ENCODE measurements around the gene SURF2.
"Not testable (repeated sequence)": the region's sequence is repeated elsewhere in the genome, so short reads cannot be mapped to it uniquely, and the experiment has no call there.

Gene SURF2

GRCh38 chr9:133359399-133360175 is 3.2 kb downstream of the SURF2 start:
- peak; percentile 33 for DNase-seq

DNA sequence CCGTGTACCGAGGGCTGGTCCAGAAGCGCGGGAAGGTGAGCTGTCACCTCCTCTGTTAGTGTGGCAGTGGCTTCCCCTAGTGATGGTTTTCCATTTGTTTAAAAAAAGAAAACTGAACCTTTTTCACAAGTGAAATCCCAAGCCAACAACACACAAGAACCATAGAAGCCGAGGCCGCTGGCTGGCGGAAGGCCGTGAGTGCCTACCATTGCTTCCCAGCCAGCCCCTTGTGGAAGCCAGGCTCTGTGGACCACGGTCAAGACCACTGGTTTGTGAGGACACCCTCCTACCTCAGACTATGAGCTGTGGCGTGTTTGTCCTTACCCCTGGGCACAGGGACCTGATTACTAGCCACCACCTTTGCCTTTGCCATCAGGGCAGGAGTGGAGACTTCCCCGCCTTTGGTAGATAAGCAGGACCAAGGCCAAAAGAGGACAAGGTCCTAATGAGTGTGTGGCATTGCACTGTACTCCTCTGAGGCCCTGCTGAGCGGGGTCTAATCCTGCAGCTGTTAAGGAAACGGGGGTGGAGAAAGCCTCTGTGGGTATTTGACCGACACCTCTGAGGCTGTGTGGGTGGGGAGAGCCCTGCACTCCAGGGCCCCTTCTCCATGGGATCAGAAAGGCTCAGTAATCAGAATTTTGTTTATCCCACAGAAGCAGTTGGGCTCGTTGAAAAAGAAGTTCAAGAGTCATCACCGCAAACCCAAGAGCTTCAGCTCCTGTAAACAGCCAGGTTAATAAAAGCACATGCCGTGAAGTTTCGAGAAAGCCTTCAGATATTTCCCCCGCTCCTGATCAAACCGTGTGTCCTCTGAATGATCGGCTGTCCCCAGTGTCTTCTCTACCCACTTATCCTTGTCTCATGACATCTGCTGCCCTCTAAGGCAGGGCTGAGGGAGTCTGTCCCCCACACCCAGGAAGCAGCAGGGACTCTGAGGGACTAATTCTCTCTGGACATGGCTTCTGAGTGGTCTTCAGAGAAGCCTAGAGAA is 4.3 kb downstream of the SURF2 start:
- DNase-seq, result no peak

DNA sequence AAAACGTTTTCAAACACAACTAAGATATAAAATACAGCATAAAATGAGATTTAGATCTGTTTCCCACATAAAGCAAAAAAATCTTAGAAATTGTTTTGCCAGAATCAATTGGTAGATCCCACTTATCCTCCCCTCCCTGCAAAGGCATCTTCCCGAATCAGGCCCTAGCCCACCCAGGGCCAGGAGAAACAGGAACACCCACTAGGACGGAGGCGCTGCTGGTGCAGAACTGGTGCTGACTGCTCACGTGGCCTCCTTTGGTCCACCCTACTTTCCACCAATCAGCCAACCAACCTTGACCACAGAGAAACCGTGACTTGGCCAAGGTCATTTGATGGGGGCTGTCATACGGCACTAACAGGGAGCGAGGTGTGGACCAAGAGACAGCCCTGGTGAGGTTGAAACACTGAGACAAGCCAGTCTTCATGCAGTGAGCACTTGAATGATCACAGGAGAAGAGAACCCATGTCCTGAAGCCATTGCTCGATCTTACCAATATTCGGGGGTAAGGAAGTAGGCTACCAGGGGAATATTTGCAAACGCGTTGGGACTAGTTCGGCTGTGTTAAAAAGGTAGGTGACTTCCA is 5.2 kb downstream of the SURF2 start:
- no peak for DNase-seq

DNA sequence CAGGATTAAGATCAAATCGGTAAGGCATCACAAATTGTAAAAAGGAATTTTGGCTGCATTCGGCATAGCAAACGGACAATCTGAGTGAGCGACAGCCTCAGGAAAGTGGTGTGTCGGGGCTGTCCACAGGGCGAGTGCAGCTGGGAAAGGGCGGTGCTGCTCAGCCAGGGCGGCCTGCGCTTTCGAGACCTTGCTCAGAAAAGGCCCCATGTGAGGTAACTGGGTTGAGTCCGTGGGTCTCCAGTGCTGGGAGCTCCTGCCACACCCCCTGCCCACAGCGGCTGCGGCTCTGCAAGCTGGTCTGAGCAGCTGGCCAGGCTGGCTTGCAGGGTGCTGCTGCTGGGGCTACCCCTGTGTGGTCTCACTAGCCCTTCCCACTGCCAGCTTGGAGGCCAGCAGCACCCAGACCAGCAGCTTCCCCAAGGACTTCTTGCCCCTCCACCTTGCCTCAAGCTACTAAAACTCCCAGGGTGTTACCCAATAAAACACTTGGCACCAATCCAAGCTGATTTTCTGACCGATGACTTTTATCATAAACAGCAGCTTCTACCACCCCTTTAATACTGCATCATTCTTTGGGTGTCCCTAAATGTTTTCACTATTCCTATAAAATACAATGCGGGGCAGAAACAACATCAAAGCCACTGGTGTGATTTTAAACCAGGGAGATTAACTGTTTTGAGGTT is 6.2 kb downstream of the SURF2 start:
- DNase-seq, result no peak

GRCh38 chr9:133366435-133366834 is 10.1 kb downstream of the SURF2 start:
- no peak for DNase-seq

DNA sequence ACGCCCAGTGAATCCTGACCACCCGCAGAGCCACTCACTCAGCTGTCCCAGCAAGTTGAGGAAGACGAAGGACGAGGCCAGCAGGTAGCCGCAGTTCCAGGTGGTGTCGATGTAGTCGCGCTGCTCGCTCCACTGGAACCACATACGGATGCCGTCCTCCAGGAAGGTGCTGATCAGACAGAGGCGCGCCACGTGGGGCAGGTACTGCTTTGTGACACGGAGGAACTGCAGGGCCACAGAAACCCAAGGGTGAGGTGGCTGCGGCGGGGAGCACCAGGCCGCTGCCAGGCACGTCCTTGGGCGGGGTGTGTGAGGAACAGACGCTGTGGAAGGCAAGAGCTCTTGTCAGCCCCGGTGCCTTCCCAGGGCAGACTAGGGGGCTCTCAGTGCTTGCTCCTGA is 10.9 kb downstream of the SURF2 start:
- no peak for DNase-seq

- no peak for DNase-seq
Observed at GRCh38 chr9:133367778-133368177, 11.4 kb downstream of the SURF2 start.

GRCh38 chr9:133368249-133368881 is 12.0 kb downstream of the SURF2 start:
- DNase-seq, result no peak

- DNase-seq, result no peak
Observed at GRCh38 chr9:133369422-133369821, 13.1 kb downstream of the SURF2 start.

- no peak for DNase-seq
Observed at GRCh38 chr9:133369933-133370332, 13.6 kb downstream of the SURF2 start.

DNA sequence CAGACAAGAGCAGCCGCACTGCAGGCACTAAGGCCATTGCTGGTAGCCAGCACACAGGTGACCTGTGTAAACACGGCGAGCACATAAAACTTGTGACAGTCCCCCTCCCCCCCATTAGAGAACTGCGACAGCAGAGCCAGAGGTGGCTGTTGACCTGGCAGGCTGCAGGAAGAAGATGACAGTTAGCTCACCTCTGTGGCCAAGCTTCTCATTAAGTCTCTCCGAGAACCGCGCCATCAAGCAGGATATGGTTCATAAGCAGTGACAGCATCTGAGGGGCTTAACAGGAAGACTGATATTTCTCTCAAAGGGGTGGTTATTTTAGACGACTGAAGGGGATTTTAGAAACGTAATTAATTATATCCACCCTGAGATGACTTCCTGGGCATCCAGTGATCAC is 14.3 kb downstream of the SURF2 start:
- DNase-seq, result no peak

GRCh38 chr9:133371261-133371711 is 14.9 kb downstream of the SURF2 start:
- DNase-seq, result no peak

DNA sequence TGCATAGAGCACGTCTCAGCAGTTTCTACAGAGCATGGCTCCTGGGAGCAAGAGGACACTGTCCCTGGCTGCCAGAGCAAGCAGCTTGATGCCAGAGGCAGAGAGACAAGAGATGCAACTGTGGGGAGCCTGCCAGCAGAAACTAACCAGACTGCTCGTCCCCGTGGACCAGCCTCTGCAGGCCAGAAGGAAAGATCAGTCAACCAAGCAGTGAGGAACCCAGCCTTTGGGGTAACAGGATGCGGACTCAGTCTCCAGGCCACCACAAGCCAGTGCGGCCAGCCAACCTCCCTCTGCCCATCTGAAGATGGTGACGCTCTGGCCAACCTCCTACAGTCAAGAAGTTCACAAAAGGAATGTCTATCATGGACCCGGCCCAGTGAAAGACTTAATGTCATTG is 15.8 kb downstream of the SURF2 start:
- DNase-seq, result no peak

DNA sequence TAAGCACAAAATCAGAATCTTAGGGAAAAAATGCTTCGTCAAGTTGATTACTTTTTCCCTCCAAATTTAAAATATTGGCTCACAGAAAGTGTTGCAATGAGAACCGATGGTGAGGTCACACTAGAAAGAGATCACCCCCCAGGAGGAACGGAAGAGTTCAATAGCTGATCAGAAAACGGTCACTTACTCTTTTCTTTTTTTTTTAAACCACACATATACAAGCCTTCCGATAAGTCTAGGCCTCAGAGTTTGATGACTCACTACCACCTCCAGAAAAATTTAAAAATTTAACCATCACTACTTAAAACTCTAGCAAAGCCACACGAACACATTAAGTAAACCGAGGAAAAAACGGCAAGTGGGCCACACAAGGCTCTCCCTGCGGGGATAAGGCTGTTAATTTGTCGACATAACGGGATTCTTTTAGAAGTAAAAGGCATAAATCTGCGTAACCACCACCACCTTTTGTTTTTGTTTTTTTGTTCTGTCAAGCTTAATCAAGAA is 18.3 kb downstream of the SURF2 start:
- no peak for DNase-seq

DNA sequence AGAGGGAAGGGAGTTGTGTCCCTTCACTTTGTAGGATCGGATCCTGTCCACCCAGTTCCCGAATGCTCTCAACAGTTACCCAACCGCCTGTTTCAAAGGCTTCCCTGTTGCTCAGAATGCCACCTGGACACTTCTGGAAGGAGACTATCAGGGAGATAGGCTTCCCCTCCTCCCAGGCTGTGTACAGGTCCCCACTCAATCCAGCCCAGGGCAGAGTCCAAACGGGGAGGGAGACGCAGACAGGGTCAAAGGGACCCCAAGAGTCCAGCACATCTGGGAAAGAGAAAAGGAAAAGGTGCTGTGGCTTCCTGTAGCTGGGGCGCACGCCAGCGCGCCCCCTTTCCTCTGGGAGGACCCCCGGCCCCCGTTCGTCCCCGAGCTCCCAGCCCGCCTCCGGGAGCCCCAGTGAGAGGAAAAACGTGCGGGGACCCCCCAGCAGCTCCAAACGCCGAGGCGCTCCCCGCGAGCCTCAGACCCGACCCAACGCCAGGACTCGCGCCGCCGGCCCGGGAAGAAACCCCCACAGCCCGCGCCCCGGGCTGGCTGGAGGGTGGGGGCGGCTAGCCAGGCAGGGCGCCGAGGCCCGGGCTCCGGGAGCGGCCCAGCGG is 18.9 kb downstream of the SURF2 start:
- peak; percentile 33 for DNase-seq

DNA sequence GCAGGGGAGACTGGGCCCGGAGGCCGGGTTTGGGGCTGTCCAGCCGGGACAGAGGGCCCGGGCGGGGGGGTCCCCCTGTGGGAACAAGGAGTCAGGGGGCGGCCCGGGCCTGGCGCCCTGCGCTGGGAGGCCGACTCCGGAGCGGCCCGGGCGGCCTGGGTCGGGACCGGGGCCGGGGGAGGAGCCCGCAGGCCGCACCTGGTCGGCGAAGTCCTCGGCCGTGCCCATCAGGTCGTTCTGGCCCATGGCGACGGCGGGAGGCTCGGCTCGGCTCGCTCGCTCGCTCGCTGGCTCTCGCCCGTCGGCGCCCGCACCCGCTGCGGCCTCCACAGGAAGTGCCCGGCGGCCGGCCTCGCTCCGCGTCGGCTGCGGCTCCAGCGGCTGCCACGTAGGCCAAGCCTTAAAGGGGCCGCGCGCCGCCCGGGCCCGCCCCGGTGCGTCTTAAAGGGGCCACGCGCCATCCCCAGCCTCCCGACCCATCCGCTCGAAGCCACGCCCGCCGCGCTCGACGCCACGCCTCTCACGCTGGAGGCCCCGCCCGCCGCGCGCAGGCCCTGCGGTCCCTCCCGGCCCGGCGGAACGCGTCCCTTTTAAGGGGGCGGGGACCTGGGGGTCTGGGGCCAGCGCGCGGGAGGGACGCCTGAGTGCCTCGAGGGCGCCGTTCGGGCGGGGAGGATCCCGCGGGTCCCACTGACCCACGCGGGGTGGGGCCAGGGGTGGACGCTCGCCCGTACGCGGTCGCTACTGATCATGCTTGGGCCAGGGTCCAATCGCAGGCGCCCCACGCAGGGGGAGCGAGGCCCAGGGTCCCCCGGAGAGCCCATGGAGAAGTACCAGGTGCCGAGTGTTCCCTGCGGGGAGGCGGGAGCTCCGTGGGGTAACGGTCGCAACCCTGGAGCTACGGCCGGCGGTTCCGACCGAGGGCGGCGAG is 19.6 kb downstream of the SURF2 start, which contains the start of the genes STKLD1 and SURF4:
Gene STKLD1, plus strand, starts transcription at position 643 of the 931 bp plus-strand sequence. Its CDS starts 108 bp downstream, at position 751.
Gene SURF4, minus strand, starts transcription at position 337 of the 931 bp plus-strand sequence. Its CDS starts 91 bp downstream, at position 246.
- DNase-seq, result peak; percentile 97

GRCh38 chr9:133377280-133377679 is 20.9 kb downstream of the SURF2 start:
- not testable (repeated sequence) for DNase-seq

DNA sequence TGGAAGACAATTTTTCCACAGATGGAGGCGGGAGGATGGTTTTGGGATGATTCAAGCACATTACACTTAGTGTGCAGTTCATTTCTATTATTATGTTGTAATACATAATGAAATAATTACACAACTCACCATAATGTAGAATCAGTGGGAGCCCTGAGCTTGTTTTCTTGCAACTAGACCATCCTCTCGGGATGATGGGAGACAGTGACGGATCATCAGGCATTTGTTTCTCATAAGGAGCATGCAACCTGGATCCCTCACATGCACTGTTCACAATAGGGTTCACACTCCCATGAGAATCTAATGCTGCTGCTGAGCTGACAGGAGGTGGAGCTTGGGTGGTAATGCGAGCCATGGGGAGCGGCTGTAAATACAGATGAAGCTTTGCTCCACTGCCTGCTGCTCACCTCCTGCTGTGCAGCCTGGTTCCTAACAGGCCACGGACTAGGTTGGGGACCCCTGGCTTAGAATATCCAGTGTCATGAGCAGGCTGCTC is 21.4 kb downstream of the SURF2 start:
- peak; percentile 42 for DNase-seq

DNA sequence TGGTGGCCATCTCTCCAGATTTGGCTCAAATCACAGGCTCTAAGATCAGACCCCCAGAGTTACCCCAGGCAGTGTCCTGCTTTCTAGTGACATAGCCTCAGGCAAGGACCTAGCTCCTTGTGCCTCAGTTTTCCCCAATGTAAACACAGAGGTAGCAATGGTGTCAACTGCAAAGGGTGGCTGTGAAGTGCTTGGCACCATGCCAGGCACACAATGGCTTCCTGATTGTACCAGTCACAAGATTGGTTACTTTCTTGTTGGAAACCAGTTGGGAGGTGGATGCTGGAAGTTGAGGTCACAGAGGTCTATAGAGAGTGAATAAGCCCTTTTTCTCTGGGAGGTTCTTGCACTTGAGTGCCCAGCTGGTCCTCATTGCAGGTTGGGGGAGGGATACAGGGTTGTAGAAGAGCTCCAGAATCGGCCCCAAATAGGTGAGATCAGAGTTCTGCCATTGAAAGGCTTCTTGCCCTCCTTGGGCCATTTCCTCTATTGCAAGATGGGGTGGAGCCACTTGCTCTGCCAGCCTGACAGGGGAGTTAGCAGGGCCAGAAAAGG is 22.1 kb downstream of the SURF2 start:
- no peak for DNase-seq

Data from NCI-H2171 (cell line).